ENCODE data around the gene C1QTNF6. TPM values are rescaled to one million over a fixed set of nuclear protein-coding genes. Genes with fewer than 3 reads are reported as not detected.
"Not testable (repeated sequence)": the region's sequence is repeated elsewhere in the genome, so short reads cannot be mapped to it uniquely, and the experiment has no call there.

Gene C1QTNF6
- total and polyA plus RNA-seq, 2 experiments from 2014 or later = 23.6 to 29.7 TPM

DNA sequence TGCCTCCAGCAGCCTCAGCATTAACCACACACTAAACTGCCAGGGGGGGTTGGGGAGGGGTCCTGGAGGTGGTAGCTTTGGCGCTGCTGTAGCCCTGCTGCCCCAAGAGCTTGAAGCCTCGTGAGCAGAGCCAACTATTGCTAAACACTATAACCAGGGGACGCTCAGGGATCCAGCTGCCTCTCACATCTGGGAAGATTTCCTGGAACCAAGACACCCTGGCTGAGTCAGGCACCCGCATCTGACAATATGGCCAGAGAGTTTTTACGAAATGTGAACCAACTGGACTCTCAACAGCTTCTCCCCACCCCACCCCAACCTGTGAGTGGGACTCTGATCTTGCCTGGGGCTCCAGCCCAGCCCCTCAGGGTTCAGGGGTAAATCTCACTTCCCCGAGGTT is 14.3 kb downstream of the C1QTNF6 start:
- Histone ChIP-seq H3K4me2 (no peak overlapping the region), H3K4me3 (no peak overlapping the region), H3K27me3 (no peaks in the 10 kb centered on the region), H3K79me2 (no peaks in the 10 kb centered on the region), H3K9me3 (ENCODE audit: low read depth) (no peaks in the 10 kb centered on the region), H3K4me1 (ENCODE audit: insufficient read depth) (peaks cover 35% of the 10 kb centered on the region), H3K27ac (no peak overlapping the region), H2AFZ (no peak overlapping the region), H4K20me1 (ENCODE audit: insufficient read depth, poor library complexity, severe bottlenecking) (no peaks in the 10 kb centered on the region), H3K36me3 (replicated peaks; ENCODE audit: insufficient read depth, low read depth) (no peaks in the 10 kb centered on the region), H3K9me2 (replicated peaks; ENCODE audit: insufficient read depth) (no peaks in the 10 kb centered on the region)
- WGBS (ENCODE audit: low lambda C conversion rate, missing lambda C conversion rate) = 74% methylated on average over 6 of the region's 6 CpGs
- TF ChIP-seq, protein P1, sequence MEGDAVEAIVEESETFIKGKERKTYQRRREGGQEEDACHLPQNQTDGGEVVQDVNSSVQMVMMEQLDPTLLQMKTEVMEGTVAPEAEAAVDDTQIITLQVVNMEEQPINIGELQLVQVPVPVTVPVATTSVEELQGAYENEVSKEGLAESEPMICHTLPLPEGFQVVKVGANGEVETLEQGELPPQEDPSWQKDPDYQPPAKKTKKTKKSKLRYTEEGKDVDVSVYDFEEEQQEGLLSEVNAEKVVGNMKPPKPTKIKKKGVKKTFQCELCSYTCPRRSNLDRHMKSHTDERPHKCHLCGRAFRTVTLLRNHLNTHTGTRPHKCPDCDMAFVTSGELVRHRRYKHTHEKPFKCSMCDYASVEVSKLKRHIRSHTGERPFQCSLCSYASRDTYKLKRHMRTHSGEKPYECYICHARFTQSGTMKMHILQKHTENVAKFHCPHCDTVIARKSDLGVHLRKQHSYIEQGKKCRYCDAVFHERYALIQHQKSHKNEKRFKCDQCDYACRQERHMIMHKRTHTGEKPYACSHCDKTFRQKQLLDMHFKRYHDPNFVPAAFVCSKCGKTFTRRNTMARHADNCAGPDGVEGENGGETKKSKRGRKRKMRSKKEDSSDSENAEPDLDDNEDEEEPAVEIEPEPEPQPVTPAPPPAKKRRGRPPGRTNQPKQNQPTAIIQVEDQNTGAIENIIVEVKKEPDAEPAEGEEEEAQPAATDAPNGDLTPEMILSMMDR (IDR thresholded peaks at IDR 0.05; ENCODE audit: poor library complexity) = no peak
- TF ChIP-seq EZH2phosphoT487 (IDR thresholded peaks at IDR 0.05; ENCODE audit: low read depth, severe bottlenecking, unreplicated experiment) = no peak
- TF ChIP-seq EZH2 (IDR thresholded peaks at IDR 0.05; ENCODE audit: borderline replicate concordance) = no peak
- no peak for DNase-seq (ENCODE audit: low spot score)

DNA sequence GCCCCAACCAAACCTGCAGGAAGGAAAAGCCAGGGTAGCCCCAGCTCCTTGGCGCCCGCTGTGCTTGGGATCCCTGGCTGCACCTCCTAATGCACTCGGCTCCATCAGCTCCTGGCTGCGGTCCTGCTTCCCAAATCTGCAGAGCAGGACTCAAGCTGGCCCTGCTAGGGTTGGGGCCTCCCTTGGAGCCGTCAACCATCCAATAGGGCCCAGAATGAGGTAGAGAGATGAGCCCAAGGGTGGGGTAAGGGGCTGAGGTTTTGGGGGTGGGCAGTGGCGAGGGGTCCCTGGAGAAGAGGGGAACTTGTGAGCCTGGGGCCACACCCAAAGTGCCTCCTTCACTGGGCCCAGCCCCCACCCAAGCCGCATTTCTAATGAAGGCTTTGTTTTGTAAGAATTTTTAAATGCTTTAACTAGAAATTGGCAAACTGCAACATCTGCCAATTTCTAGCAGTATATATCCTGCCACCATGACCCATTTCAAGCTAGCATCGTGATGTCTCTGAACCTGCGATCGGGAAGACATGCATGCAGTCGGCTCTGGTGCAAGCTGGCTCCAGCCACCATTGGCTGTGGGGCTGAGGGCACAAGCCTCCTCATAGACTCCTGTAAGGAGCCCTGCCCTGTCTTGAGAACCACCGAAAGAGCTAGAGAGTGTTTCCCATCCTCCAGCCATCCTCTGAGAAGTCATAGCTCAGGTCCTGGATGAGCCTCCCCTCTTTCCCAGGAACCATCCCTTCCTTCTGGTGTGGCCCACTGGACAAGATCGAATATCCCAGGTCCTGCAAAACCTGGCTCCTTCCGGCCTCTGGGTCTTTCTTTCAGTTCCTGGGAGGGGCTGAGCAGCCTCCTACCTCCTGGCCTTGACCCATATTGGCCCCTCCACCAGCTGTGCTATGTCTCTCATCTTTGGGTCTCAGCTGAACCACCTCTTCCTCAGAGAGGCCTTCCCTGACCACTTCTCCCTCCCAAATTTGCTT is 15.5 kb downstream of the C1QTNF6 start:
- no peak for DNase-seq (ENCODE audit: low spot score)
- Histone ChIP-seq H3K9me3 (ENCODE audit: low read depth) (no peaks in the 10 kb centered on the region), H3K4me1 (ENCODE audit: insufficient read depth) (peaks cover 25% of the 10 kb centered on the region), H3K36me3 (replicated peaks; ENCODE audit: insufficient read depth, low read depth) (no peaks in the 10 kb centered on the region), H3K27ac (no peak overlapping the region), H3K9me2 (replicated peaks; ENCODE audit: insufficient read depth) (no peaks in the 10 kb centered on the region), H4K20me1 (ENCODE audit: insufficient read depth, poor library complexity, severe bottlenecking) (no peaks in the 10 kb centered on the region), H3K4me3 (no peak overlapping the region), H2AFZ (no peak overlapping the region), H3K4me2 (no peak overlapping the region), H3K79me2 (no peaks in the 10 kb centered on the region), H3K27me3 (no peaks in the 10 kb centered on the region)
- WGBS (ENCODE audit: low lambda C conversion rate, missing lambda C conversion rate) = 95% methylated on average over 14 of the region's 14 CpGs
- TF ChIP-seq EZH2 (IDR thresholded peaks at IDR 0.05; ENCODE audit: borderline replicate concordance) = no peak
- TF ChIP-seq EZH2phosphoT487 (IDR thresholded peaks at IDR 0.05; ENCODE audit: low read depth, severe bottlenecking, unreplicated experiment) = no peak
- TF ChIP-seq, protein P1 (IDR thresholded peaks at IDR 0.05; ENCODE audit: poor library complexity) = no peak

DNA sequence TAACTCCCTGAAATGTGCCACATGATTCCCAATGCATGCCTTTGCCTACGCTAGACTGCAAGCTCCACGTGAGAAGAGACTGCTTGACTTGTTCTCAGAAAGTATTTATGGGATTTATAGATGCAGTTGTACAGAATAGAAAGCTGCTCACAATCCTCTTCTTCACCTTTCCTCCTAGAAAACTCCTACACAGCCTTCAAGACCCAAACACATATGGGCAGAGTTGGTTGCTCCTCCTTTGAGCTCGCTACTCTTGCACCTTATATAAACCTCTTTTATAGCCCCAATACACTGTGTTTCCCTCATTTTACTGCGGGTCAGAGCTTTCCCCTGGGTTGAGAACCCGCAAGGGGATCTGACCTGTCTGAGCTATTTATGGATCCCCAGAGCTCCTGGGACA is 16.4 kb downstream of the C1QTNF6 start:
- H3K79me2 ChIP-seq = no peaks in the 10 kb centered on the region
- H3K4me3 ChIP-seq = no peak overlapping the region
- no peak overlapping the region for H3K27ac ChIP-seq
- peaks cover 27% of the 10 kb centered on the region for H3K4me1 ChIP-seq (ENCODE audit: insufficient read depth)
- no peaks in the 10 kb centered on the region for H3K27me3 ChIP-seq
- H3K36me3 ChIP-seq (replicated peaks; ENCODE audit: insufficient read depth, low read depth) = no peaks in the 10 kb centered on the region
- no peaks in the 10 kb centered on the region for H3K9me2 ChIP-seq (replicated peaks; ENCODE audit: insufficient read depth)
- no peak for DNase-seq (ENCODE audit: low spot score)
- no peak overlapping the region for H2AFZ ChIP-seq
- 67% methylated on average over 5 of the region's 5 CpGs for WGBS (ENCODE audit: low lambda C conversion rate, missing lambda C conversion rate)
- H3K9me3 ChIP-seq (ENCODE audit: low read depth) = no peaks in the 10 kb centered on the region
- TF ChIP-seq EZH2phosphoT487 (IDR thresholded peaks at IDR 0.05; ENCODE audit: low read depth, severe bottlenecking, unreplicated experiment) = no peak
- TF ChIP-seq, protein P1 (IDR thresholded peaks at IDR 0.05; ENCODE audit: poor library complexity) = no peak
- TF ChIP-seq EZH2 (IDR thresholded peaks at IDR 0.05; ENCODE audit: borderline replicate concordance) = no peak
- H4K20me1 ChIP-seq (ENCODE audit: insufficient read depth, poor library complexity, severe bottlenecking) = no peaks in the 10 kb centered on the region
- no peak overlapping the region for H3K4me2 ChIP-seq

DNA sequence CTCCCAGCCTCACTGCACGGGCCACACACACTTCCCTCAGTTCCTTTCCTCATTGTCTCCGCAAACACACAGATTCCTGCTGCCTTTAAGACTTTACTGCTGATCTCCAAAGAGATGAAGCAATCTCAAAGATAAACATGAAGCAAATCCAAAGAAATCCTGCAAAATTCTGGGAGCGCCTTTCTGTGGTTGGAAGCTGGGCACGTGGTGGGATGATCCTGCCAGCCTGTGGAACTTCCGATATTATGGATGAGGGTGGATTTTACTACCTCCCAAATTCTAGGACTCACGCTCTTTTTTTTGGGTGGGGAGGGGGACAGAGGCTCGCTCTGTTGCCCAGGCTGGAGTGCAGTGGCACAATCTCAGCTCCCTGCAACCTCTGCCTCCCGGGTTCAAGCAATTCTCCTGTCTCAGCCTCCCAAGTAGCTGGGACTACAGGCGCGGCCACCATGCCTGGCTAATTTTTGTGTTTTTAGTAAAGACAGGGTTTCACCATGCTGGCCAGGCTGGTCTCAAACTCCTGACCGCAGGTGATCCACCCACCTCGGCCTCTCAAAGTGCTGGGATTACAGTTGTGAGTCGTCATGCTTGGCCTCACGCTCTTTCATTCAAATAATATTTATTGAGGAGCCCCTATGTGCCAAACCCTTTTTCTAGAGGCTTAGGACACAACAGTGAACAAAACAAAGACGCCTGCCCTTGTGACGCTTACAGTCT is 17.2 kb downstream of the C1QTNF6 start:
- not testable (repeated sequence) for H3K4me2 ChIP-seq; H2AFZ ChIP-seq; H3K9me3 ChIP-seq (ENCODE audit: low read depth); H3K79me2 ChIP-seq; H3K27me3 ChIP-seq; H3K4me3 ChIP-seq; H3K36me3 ChIP-seq (replicated peaks; ENCODE audit: insufficient read depth, low read depth); H4K20me1 ChIP-seq (ENCODE audit: insufficient read depth, poor library complexity, severe bottlenecking); DNase-seq (ENCODE audit: low spot score); H3K27ac ChIP-seq; H3K9me2 ChIP-seq (replicated peaks; ENCODE audit: insufficient read depth)
- peaks cover 21% of the 10 kb centered on the region for H3K4me1 ChIP-seq (ENCODE audit: insufficient read depth)
- 81% methylated on average over 16 of the region's 16 CpGs for WGBS (ENCODE audit: low lambda C conversion rate, missing lambda C conversion rate)

Measured in hepatocyte (in vitro differentiated cells).